GM18520 (cell line): ENCODE measurements around the gene ERC1.
A peak's percentile ranks its signal among the peaks of the same experiment; 100 is the strongest.
"Not testable (repeated sequence)": the region's sequence is repeated elsewhere in the genome, so short reads cannot be mapped to it uniquely, and the experiment has no call there.

Experiments used
- ATAC-seq: cut with Tn5 transposase; IDR thresholded peaks from one replicate; pipeline ENCODE4 v1.9.1; 2021; ENCODE audit not compliant: unreplicated experiment

Gene ERC1

GRCh38 chr12:1071182-1071581, 80.2 kb downstream of the ERC1 start:
- ATAC-seq, result no peak

DNA sequence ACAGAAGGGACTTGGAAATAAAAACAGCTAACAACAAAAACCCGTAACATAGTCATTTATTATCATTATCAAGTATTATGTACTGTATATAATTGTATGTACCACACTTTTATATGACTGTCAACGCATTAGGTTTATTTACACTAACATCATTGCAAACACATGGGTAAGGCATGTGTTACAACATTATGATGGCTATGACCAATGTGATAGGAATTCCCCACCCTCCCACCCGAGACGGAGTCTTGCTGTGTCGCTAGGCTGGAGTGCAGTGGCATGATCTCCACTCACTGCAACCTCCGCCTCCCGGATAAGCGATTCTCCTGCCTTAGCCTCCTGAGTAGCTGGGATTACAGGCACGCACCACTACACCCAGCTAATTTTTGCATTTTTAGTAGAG, 82.6 kb downstream of the ERC1 start:
- no peak for ATAC-seq

- ATAC-seq, result no peak
These were observed 86.2 kb downstream of the ERC1 start for GRCh38 chr12:1077036-1077803.

DNA sequence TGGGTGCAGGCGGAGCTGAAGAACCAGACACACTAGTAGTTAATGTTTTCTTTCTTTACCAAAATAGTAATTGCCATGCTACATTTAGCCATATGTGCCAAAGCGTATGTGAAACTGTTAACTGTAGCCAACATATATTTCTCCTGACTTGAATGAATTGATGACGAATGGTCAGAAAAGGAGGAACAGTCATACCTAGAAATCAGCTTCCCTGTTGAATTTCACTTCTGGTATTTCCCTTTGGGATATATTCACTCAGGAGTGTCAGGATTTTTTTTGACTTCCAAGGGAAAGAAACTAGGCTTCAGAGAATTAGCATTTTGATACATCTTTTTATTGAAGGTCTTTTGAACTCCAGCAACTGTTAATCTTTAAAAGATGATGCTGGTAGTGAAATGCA, 87.0 kb downstream of the ERC1 start:
- ATAC-seq, result no peak

- no peak for ATAC-seq
These were observed 89.6 kb downstream of the ERC1 start for GRCh38 chr12:1080520-1081223.

GRCh38 chr12:1083151-1083888, 92.3 kb downstream of the ERC1 start:
- ATAC-seq, result no peak

GRCh38 chr12:1083889-1084262, 92.9 kb downstream of the ERC1 start:
- no peak for ATAC-seq

DNA sequence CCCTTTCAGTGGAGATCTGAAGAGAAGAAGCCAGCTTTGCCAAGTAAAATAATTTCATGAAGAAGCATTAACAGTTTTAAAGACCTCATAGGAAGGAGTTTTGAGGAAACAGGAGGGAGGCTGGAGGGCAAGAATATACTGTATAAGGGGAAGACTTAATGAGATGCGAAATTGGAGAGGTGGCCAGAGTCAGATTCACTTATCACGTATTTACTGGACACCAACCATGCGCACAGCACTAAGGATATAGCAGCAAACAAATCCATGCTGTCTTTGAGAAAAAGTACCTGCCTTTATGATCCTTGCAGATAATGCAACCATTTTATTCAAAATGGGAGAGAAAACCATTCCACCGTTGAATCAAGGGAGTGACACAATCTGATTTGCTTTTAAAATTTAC, 100.3 kb downstream of the ERC1 start:
- ATAC-seq, result no peak

DNA sequence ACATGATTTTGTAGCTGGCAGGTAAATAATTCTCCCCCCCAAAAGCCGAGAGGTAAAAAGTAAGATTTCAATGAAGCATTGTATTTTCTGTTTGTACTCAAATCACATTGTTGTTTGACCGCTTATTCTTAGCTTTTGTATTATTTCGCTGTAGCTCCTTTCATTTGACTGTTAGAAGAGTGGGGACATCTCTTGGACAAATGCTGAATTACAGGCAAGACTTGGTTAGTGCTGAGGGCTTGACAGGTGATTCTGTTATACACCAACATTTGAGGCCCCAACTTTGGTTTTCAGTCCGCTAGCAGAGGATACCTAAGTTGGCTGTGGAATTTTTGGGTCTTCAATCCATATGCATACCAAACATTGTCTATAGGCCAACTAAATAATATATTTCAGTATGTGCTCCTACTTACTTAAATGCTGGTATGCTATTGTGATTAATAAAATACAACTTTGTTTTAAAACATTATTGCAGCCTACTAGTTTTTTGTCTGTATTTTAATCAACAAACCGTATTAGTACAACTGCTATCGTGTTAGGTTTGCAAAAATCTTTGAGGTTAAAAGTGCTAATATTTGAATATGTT, 102.2 kb downstream of the ERC1 start:
- ATAC-seq, result no peak

DNA sequence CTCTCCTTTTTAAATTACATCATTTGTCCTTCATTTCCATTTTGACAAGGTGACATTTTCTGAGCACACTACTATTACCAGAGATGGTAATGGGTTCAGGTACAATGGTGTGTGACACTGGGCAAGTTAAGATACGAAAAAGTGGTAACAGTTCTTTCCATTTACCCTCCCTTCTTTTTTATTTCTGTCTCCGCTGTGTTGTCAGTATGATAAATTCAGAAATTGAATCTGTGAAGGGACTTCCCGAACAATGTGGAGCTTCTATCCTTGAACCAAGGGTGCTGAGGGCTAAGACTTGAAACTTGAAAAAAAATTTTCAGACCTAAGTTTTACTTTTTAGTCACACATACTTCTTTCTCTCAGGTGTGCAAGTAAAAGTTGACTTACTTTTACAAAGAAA, 103.7 kb downstream of the ERC1 start:
- ATAC-seq, result no peak

GRCh38 chr12:1099158-1099557, 108.1 kb downstream of the ERC1 start:
- no peak for ATAC-seq

- not testable (repeated sequence) for ATAC-seq
These were observed 108.6 kb downstream of the ERC1 start for GRCh38 chr12:1099618-1100017.

- ATAC-seq, result no peak
These were observed 111.1 kb downstream of the ERC1 start for GRCh38 chr12:1102115-1102514.

- ATAC-seq, result no peak
These were observed 111.9 kb downstream of the ERC1 start for GRCh38 chr12:1102791-1103450.

- ATAC-seq, result no peak
These were observed 112.6 kb downstream of the ERC1 start for GRCh38 chr12:1103632-1104031.

GRCh38 chr12:1104088-1104800, 113.2 kb downstream of the ERC1 start:
- no peak for ATAC-seq

GRCh38 chr12:1107669-1108068, 116.6 kb downstream of the ERC1 start:
- no peak for ATAC-seq

DNA sequence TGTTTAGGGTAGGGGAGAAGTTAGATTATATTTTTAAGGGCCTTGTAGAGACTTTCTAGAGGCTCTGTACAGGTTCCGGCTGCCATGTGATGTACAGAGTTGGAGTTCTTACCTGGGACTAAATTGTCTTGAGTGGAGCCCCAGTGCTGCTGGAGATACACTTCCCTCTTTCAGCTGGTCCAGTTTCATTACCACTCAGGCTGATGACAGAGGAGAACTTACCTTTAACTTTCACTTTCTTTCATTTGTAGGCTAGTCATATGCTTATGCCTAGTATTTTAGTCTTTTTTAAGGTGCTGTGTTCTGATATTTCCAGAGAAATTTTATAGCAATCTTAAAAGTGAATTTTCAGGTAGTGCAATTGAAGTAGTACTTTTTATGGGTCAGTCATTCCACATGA, 117.3 kb downstream of the ERC1 start:
- ATAC-seq, result peak; percentile 61

- ATAC-seq, result no peak
These were observed 124.6 kb downstream of the ERC1 start for GRCh38 chr12:1115484-1116231.

DNA sequence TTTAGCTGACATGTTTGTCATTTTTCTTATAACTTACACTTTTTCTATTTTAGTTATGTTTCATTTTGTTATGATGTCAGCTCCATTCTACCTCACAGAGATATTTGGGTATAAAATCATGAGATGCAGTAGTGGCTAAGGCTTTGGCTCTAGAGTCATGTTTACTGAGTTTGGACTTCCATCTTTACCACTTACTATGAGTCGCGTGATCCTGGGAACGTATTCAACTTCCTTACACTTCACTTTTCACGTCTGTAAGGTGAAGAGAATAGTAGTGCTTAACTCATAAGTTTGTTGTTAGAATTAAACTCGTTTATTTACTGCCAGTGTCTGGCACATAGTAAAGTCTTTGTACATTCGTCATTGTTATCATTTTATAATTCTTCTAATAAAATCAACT, 126.3 kb downstream of the ERC1 start:
- ATAC-seq, result no peak
